Fibroblast of lung (primary cell): ENCODE measurements around the gene PRKG2. TPM values are rescaled to one million over a fixed set of nuclear protein-coding genes. Genes with fewer than 3 reads are reported as not detected.

Source experiments
- DNase-seq, 2 donors: peaks; one replicate each; pipeline versions ENCODE4 v3.0.0 to v3.0.0-alpha.2; 2010; ENCODE audit warnings: low read depth in 2 of 2
- H2AFZ ChIP-seq: 2 replicates; pipeline ENCODE4 v1.5.1; 2012; ENCODE audit warnings: low read length, control low read depth, inconsistent platforms
- H3K27ac ChIP-seq: 2 replicates; pipeline ENCODE4 v1.5.1; 2011; ENCODE audit warnings: low read length, control low read depth; ENCODE audit not compliant: insufficient read depth
- H3K27me3 ChIP-seq: 2 replicates; pipeline ENCODE4 v1.5.1; 2011; ENCODE audit warnings: mild to moderate bottlenecking, low read length; ENCODE audit not compliant: control insufficient read depth, insufficient read depth
- H3K36me3 ChIP-seq: 2 replicates; pipeline ENCODE4 v1.5.1; 2011; ENCODE audit warnings: low read length; ENCODE audit not compliant: control insufficient read depth, insufficient read depth
- H3K4me1 ChIP-seq: 2 replicates; pipeline ENCODE4 v1.5.1; 2011; ENCODE audit warnings: low read length; ENCODE audit not compliant: control insufficient read depth, insufficient read depth; ENCODE audit errors: extremely low read depth
- H3K4me2 ChIP-seq: 2 replicates; pipeline ENCODE4 v1.5.1; 2011; ENCODE audit warnings: low read length, control low read depth; ENCODE audit not compliant: insufficient read depth; ENCODE audit errors: extremely low read depth
- H3K4me3 ChIP-seq, 4 experiments: fragments of 200-600 bp in 1 of 4; sonication (generic) in 1 of 4; replicated peaks in 1 of 4; 2 replicates each; pipeline ENCODE4 v1.5.1; 2011 to 2016; ENCODE audit warnings: low read length in 4 of 4, low read depth in 3 of 4, mild to moderate bottlenecking in 3 of 4, control low read depth in 2 of 4, inconsistent platforms in 1 of 4, mixed read lengths in 1 of 4; ENCODE audit not compliant: insufficient read depth in 1 of 4; ENCODE audit errors: control extremely low read depth in 1 of 4
- H3K79me2 ChIP-seq: 2 replicates; pipeline ENCODE4 v1.5.1; 2012; ENCODE audit warnings: mild to moderate bottlenecking, low read length, inconsistent platforms; ENCODE audit not compliant: control insufficient read depth, insufficient read depth
- H3K9ac ChIP-seq: 2 replicates; pipeline ENCODE4 v1.5.1; 2011; ENCODE audit warnings: mild to moderate bottlenecking, low read length, control low read depth; ENCODE audit not compliant: insufficient read depth
- H3K9me3 ChIP-seq: 2 replicates; pipeline ENCODE4 v1.5.1; 2012; ENCODE audit warnings: low read depth, low read length; ENCODE audit not compliant: control insufficient read depth, insufficient read depth
- H4K20me1 ChIP-seq: 2 replicates; pipeline ENCODE4 v1.5.1; 2011; ENCODE audit warnings: low read length; ENCODE audit not compliant: control insufficient read depth, insufficient read depth; ENCODE audit errors: extremely low read depth
- CTCF ChIP-seq, 2 donors: IDR thresholded peaks in 1 of 2; conservative IDR thresholded peaks in 1 of 2; 1 replicate in 1 of 2; 2 replicates in 1 of 2; pipeline ENCODE4 v1.5.1; 2011 to 2012; ENCODE audit warnings: low read length in 2 of 2, control low read depth in 1 of 2, inconsistent platforms in 1 of 2, low read depth in 1 of 2, mild to moderate bottlenecking in 1 of 2
- EZH2 ChIP-seq: IDR thresholded peaks from 2 replicates; pipeline ENCODE4 v1.5.1; 2012; ENCODE audit warnings: low read length, control low read depth, mild to moderate bottlenecking; ENCODE audit errors: missing control alignments
- polyA plus RNA-seq, 2 donors: library from polyadenylated mRNA; depleted of rRNA in 1 of 2; stranded (reverse) in 1 of 2; unstranded in 1 of 2; fragments of >200 nt; gene quantifications; 2 replicates each; pipeline ENCODE4 v1.2.1, GENCODE V29; 2011 to 2012; ENCODE audit warnings: missing spikeins in 1 of 2
- total RNA-seq: library from RNA; depleted of rRNA; stranded (reverse); fragments of >200 nt; gene quantifications from 2 replicates; pipeline ENCODE4 v1.2.1, GENCODE V29; 2014

The PRKG2 gene
- total and polyA plus RNA-seq, 2 donors (not counting 1 experiment from before 2014, with no cell fraction given) = 2.8 to 17.5 TPM

- no peak overlapping the region for H3K9ac ChIP-seq
- no peaks in the 10 kb centered on the region for H3K36me3 ChIP-seq
- no peaks in the 10 kb centered on the region for H3K79me2 ChIP-seq
- no peak for DNase-seq
- no peaks in the 10 kb centered on the region for H3K4me1 ChIP-seq
- no peaks in the 10 kb centered on the region for H3K27me3 ChIP-seq
- no peak overlapping the region for H3K4me3 ChIP-seq
- H3K27ac ChIP-seq = no peak overlapping the region
- TF ChIP-seq EZH2 (no peak), CTCF (conservative IDR thresholded peaks at IDR 0.05 in 1 of 2, IDR thresholded peaks at IDR 0.05 in 1 of 2; ENCODE audit: low read depth in 1 of 2, low read length in 2 of 2) (no peak)
- no peaks in the 10 kb centered on the region for H4K20me1 ChIP-seq
- no peak overlapping the region for H3K4me2 ChIP-seq
- no peak overlapping the region for H2AFZ ChIP-seq
- H3K9me3 ChIP-seq = no peaks in the 10 kb centered on the region
These were observed 119.6 kb downstream of the PRKG2 start for GRCh38 chr4:81095389-81095788.

GRCh38 chr4:81093720-81094401, 121.2 kb downstream of the PRKG2 start:
- Histone ChIP-seq H3K27ac (no peak overlapping the region), H3K9ac (no peak overlapping the region), H4K20me1 (no peaks in the 10 kb centered on the region), H2AFZ (no peak overlapping the region), H3K27me3 (no peaks in the 10 kb centered on the region), H3K4me1 (no peaks in the 10 kb centered on the region), H3K36me3 (no peaks in the 10 kb centered on the region), H3K9me3 (no peaks in the 10 kb centered on the region), H3K4me2 (no peak overlapping the region), H3K4me3 (no peak overlapping the region), H3K79me2 (no peaks in the 10 kb centered on the region)
- TF ChIP-seq EZH2 (no peak), CTCF (conservative IDR thresholded peaks at IDR 0.05 in 1 of 2, IDR thresholded peaks at IDR 0.05 in 1 of 2; ENCODE audit: low read depth in 1 of 2, low read length in 2 of 2) (no peak)
- DNase-seq = no peak

- Histone ChIP-seq H3K79me2 (no peaks in the 10 kb centered on the region), H3K27ac (no peak overlapping the region), H3K4me1 (no peaks in the 10 kb centered on the region), H3K36me3 (no peaks in the 10 kb centered on the region), H3K9ac (no peak overlapping the region), H3K27me3 (no peaks in the 10 kb centered on the region), H3K4me2 (no peak overlapping the region), H3K9me3 (no peaks in the 10 kb centered on the region), H3K4me3 (no peak overlapping the region), H2AFZ (no peak overlapping the region), H4K20me1 (no peaks in the 10 kb centered on the region)
- TF ChIP-seq CTCF (conservative IDR thresholded peaks at IDR 0.05 in 1 of 2, IDR thresholded peaks at IDR 0.05 in 1 of 2; ENCODE audit: low read depth in 1 of 2, low read length in 2 of 2) = no peak
- no peak for TF ChIP-seq EZH2
- no peak for DNase-seq
These were observed 129.0 kb downstream of the PRKG2 start for GRCh38 chr4:81085979-81086378.
